ENCODE measurements around the gene CATSPER4. TPM values are rescaled to one million over a fixed set of nuclear protein-coding genes. Genes with fewer than 3 reads are reported as not detected.

The CATSPER4 gene
- total RNA-seq, 1 experiment from 2014 or later, result not detected

Other genes with a start within 250 kb of the CATSPER4 start
- 5.6 and 8.3 TPM in 2 replicates for gene PAFAH2, start 192.5 kb upstream of the CATSPER4 start, total RNA-seq (2014; rRNA removed; shearing (Covaris generic))
- gene EXTL1, start 168.8 kb upstream of the CATSPER4 start, total RNA-seq (2014; rRNA removed; shearing (Covaris generic)), result not detected in 2 replicates
- gene SLC30A2, start 144.5 kb upstream of the CATSPER4 start, total RNA-seq (2014; rRNA removed; shearing (Covaris generic)), result not detected in 2 replicates
- gene TRIM63, start 123.0 kb upstream of the CATSPER4 start, total RNA-seq (2014; rRNA removed; shearing (Covaris generic)), result not detected in 2 replicates
- 5.7 and 7.3 TPM in 2 replicates for gene PDIK1L, start 78.8 kb upstream of the CATSPER4 start, total RNA-seq (2014; rRNA removed; shearing (Covaris generic))
- gene FAM110D, start 31.5 kb upstream of the CATSPER4 start, total RNA-seq (2014; rRNA removed; shearing (Covaris generic)), result 0.04 and 0.12 TPM in 2 replicates
- gene C1orf232, start 21.6 kb upstream of the CATSPER4 start, total RNA-seq (2014; rRNA removed; shearing (Covaris generic)), result not detected in 2 replicates
- gene ZNF593, start 20.7 kb upstream of the CATSPER4 start, total RNA-seq (2014; rRNA removed; shearing (Covaris generic)), result 27.4 and 41.0 TPM in 2 replicates
- gene ZNF593OS, start 18.8 kb upstream of the CATSPER4 start, total RNA-seq (2014; rRNA removed; shearing (Covaris generic)), result not detected in 2 replicates
- gene CNKSR1, start 13.1 kb upstream of the CATSPER4 start, total RNA-seq (2014; rRNA removed; shearing (Covaris generic)), result not detected in 2 replicates
- gene CEP85, start 43.6 kb downstream of the CATSPER4 start, total RNA-seq (2014; rRNA removed; shearing (Covaris generic)), result 18.1 and 21.3 TPM in 2 replicates
- 77.7 and 126 TPM in 2 replicates for gene SH3BGRL3, start 89.5 kb downstream of the CATSPER4 start, total RNA-seq (2014; rRNA removed; shearing (Covaris generic))
- 0.74 and 3.8 TPM in 2 replicates for gene UBXN11, start 116.0 kb downstream of the CATSPER4 start, total RNA-seq (2014; rRNA removed; shearing (Covaris generic))
- 3.0 TPM in 1 of 2 replicates, not detected in the other for gene CD52, start 127.4 kb downstream of the CATSPER4 start, total RNA-seq (2014; rRNA removed; shearing (Covaris generic))
- gene CRYBG2, start 163.5 kb downstream of the CATSPER4 start, total RNA-seq (2014; rRNA removed; shearing (Covaris generic)), result not detected in 2 replicates
- gene ZNF683, start 182.1 kb downstream of the CATSPER4 start, total RNA-seq (2014; rRNA removed; shearing (Covaris generic)), result not detected in 2 replicates
- not detected in 2 replicates for gene LIN28A, start 220.2 kb downstream of the CATSPER4 start, total RNA-seq (2014; rRNA removed; shearing (Covaris generic))
- gene DHDDS, start 241.7 kb downstream of the CATSPER4 start, total RNA-seq (2014; rRNA removed; shearing (Covaris generic)), result 24.6 and 39.4 TPM in 2 replicates

Data from H4 (cell line).